Heart right ventricle (tissue), 16 donors: ENCODE measurements around the gene MC3R. TPM values are rescaled to one million over a fixed set of nuclear protein-coding genes. Genes with fewer than 3 reads are reported as not detected.
"Not testable (repeated sequence)": the region's sequence is repeated elsewhere in the genome, so short reads cannot be mapped to it uniquely, and the experiment has no call there.

Experiments used
- ATAC-seq, 8 donors: fragments of 200-7000 bp; cut with Tn5 transposase; one replicate each; pipeline ENCODE4 v1.9.1; 2020; ENCODE audit warnings: mild to moderate bottlenecking in 8 of 8, moderate library complexity in 8 of 8, moderate number of reproducible peaks in 1 of 8
- DNase-seq, 2 donors: peaks; one replicate each; pipeline ENCODE4 v3.0.0-alpha.2; 2020
- H3K27ac ChIP-seq, 10 donors: fragments of 200-600 bp; sonication (generic) in 2 of 10; one replicate each; pipeline versions ENCODE4 v1.5.0 to v1.8.0; 2020 to 2022; ENCODE audit warnings: mild to moderate bottlenecking in 3 of 10
- H3K27me3 ChIP-seq, 7 donors: fragments of 200-600 bp; one replicate each; pipeline ENCODE4 v1.8.0; 2021 to 2022; ENCODE audit warnings: mild to moderate bottlenecking in 2 of 7
- H3K36me3 ChIP-seq, 9 donors: fragments of 200-600 bp; sonication (generic) in 1 of 9; one replicate each; pipeline versions ENCODE4 v1.5.0 to v1.8.0; 2020 to 2022; ENCODE audit warnings: mild to moderate bottlenecking in 2 of 9
- H3K4me1 ChIP-seq, 9 donors: fragments of 200-600 bp; sonication (generic) in 1 of 9; one replicate each; pipeline versions ENCODE4 v1.5.0 to v1.8.0; 2020 to 2022; ENCODE audit warnings: mild to moderate bottlenecking in 4 of 9
- H3K4me3 ChIP-seq, 10 donors: fragments of 200-600 bp; sonication (generic) in 2 of 10; one replicate each; pipeline versions ENCODE4 v1.5.0 to v1.8.0; 2020 to 2022; ENCODE audit warnings: mild to moderate bottlenecking in 7 of 10, moderate library complexity in 2 of 10
- H3K9me3 ChIP-seq, 11 donors: fragments of 200-600 bp in 10 of 11; sonication (generic) in 2 of 11; one replicate each; pipeline versions ENCODE4 v1.5.0 to v1.8.0; 2013 to 2022; ENCODE audit warnings: mild to moderate bottlenecking in 2 of 11, control low read depth in 1 of 11, moderate library complexity in 1 of 11
- CTCF ChIP-seq, 9 donors: fragments of 200-600 bp; sonication (generic) in 2 of 9; IDR thresholded peaks; one replicate each; pipeline versions ENCODE4 v1.5.0 to v1.8.0; 2021 to 2022; ENCODE audit warnings: antibody characterized with exemption in 9 of 9, mild to moderate bottlenecking in 5 of 9, moderate library complexity in 1 of 9
- WGBS, 2 donors: extraction: QIAGEN DNeasy Blood & Tissue Kit; methylation state at CpG; one replicate each; pipeline ENCODE4 v1.1.7; 2013; ENCODE audit warnings: inconsistent platforms in 1 of 2; 5-methylcytosine and 5-hydroxymethylcytosine counted together
- intact Hi-C, 10 donors: fragments of 100-400 bp; cut with DNase I; formaldehyde crosslinking; loops; one replicate each; pipeline versions ENCODE4 v1.11.1 to v1.14.2; 2022
- polyA plus RNA-seq, 2 donors: library from polyadenylated mRNA; stranded (reverse); fragments of 200-250 nt; gene quantifications; one replicate each; pipeline ENCODE4 v1.2.3, GENCODE V29; 2013
- total RNA-seq, 10 donors: library from RNA; stranded (reverse); fragmentation: NEBNext Ultra II Directional in 3 of 10; extraction: Animal tissue kit (Norgen Biotek cat#: 25700) in 3 of 10; gene quantifications; one replicate each; pipeline versions ENCODE4 v1.2.1 to v1.2.4, GENCODE V29; 2021 to 2023
- donor health status: Arrhythmogenic right ventricular cardiomyopathy.
- donor health status: ischemic (EF 13 %, LVEDD 7.1; RV severe dilation, severe dysfunction).
- donor health status: healthy with polysubstance abuse.
- donor health status: DM: no; HTN: yes; CAD: no.
- donor health status: DM: no; HTN: no; CAD: no.
- donor health status: ischemic (EF 25% LVEDD 6.9; RV normal size, moderate dysfunction).
- donor health status: ischemic (EF 25% LVEDD 5.7; RV mildly dilated, moderate dysfunction).
- donor health status: healthy.
- donor health status: DM: yes; HTN: yes; CAD: no.
- donor health status: Ischemic cardiomyopathy.
- donor health status: ischemic (EF 35%, LVEDD 5.7; RV mildly dilated, moderate dysfunction).
- donor health status: nonischemic (EF 11% LVEDD 7.7; RV severe dilation, severe dysfunction).
- donor health status: DM: yes; HTN: yes; CAD: no.
- donor health status: PGD.
- donor health status: ischemic (EF 29% LVEDD 5.4; RV normal size, mild dysfunction).
- donor health status: nonischemic (EF 23%, LVEDD 6.1; RV moderate dilation, normal function).

MC3R gene
- total and polyA plus RNA-seq, 12 donors: not detected

GRCh38 chr20:56212091-56212490, 36.4 kb upstream of the MC3R start:
- no peaks in the 10 kb centered on the region for H3K9me3 ChIP-seq
- intact Hi-C loops: no loop called here
- no peaks in the 10 kb centered on the region for H3K4me1 ChIP-seq
- 39 to 47% methylated on average over 9 of the region's 9 CpGs for WGBS, 2 donors
- no peak overlapping the region for H3K27ac ChIP-seq
- H3K27me3 ChIP-seq: peaks cover 0 to 12% (median 8%) of the 10 kb centered on the region in 7 donors
- no peak overlapping the region for H3K4me3 ChIP-seq
- TF ChIP-seq CTCF (IDR thresholded peaks at IDR 0.05): no peak
- ATAC-seq (no peak), DNase-seq (no peak)
- H3K36me3 ChIP-seq: no peaks in the 10 kb centered on the region

GRCh38 chr20:56213321-56213720, 35.2 kb upstream of the MC3R start:
- ATAC-seq (no peak), DNase-seq (no peak)
- 82% methylated on average over 2 of the region's 2 CpGs for WGBS, 2 donors
- intact Hi-C loops: no loop called here
- Histone ChIP-seq H3K9me3 (no peaks in the 10 kb centered on the region), H3K4me3 (no peak overlapping the region), H3K4me1 (no peaks in the 10 kb centered on the region), H3K27ac (no peak overlapping the region), H3K36me3 (no peaks in the 10 kb centered on the region), H3K27me3 (peaks cover 0 to 13% (median 9%) of the 10 kb centered on the region in 7 donors)
- TF ChIP-seq CTCF (IDR thresholded peaks at IDR 0.05): no peak

- 31 to 53% methylated on average over 2 of the region's 2 CpGs for WGBS, 2 donors
- DNase-seq (no peak), ATAC-seq (no peak)
- H3K4me3 ChIP-seq: no peak overlapping the region
- no peaks in the 10 kb centered on the region for H3K36me3 ChIP-seq
- intact Hi-C loops: no loop called here
- H3K27me3 ChIP-seq: peaks cover 0 to 17% (median 9%) of the 10 kb centered on the region in 7 donors
- TF ChIP-seq CTCF (IDR thresholded peaks at IDR 0.05): no peak
- no peaks in the 10 kb centered on the region for H3K4me1 ChIP-seq
- peaks cover 0 to 10% (median 0%) of the 10 kb centered on the region in 11 donors for H3K9me3 ChIP-seq
- no peak overlapping the region for H3K27ac ChIP-seq
These were observed 33.4 kb upstream of the MC3R start for GRCh38 chr20:56215115-56215514.

- ATAC-seq (no peak), DNase-seq (no peak)
- 51 to 54% methylated on average over 2 of the region's 2 CpGs for WGBS, 2 donors
- H3K4me3 ChIP-seq: no peak overlapping the region
- TF ChIP-seq CTCF (IDR thresholded peaks at IDR 0.05): no peak
- H3K36me3 ChIP-seq: no peaks in the 10 kb centered on the region
- H3K27me3 ChIP-seq: peaks cover 0 to 18% (median 5%) of the 10 kb centered on the region in 7 donors
- H3K4me1 ChIP-seq: no peaks in the 10 kb centered on the region
- intact Hi-C loops: no loop called here
- H3K9me3 ChIP-seq: peaks cover 0 to 12% (median 0%) of the 10 kb centered on the region in 11 donors
- no peak overlapping the region for H3K27ac ChIP-seq
These were observed 30.7 kb upstream of the MC3R start for GRCh38 chr20:56217829-56218228.

GRCh38 chr20:56221186-56221585, 27.3 kb upstream of the MC3R start:
- DNase-seq, ATAC-seq, H3K36me3 ChIP-seq, H3K4me3 ChIP-seq, H3K4me1 ChIP-seq, H3K27ac ChIP-seq: not testable (repeated sequence)
- peaks cover 0 to 12% (median 0%) of the 10 kb centered on the region in 11 donors for H3K9me3 ChIP-seq
- intact Hi-C loops: loop anchor here in 1 of 10 donors (10.0 kb wide), 1 partner anchor 354 kb away; no protein-coding TSS in a partner anchor
- peaks cover 0 to 10% (median 5%) of the 10 kb centered on the region in 7 donors for H3K27me3 ChIP-seq
- WGBS, 2 donors: 79 to 87% methylated on average over 4 of the region's 4 CpGs
